ENCODE results near the gene MPV17L2.

GRCh38 chr19:18220632-18221275, 27.7 kb downstream of the MPV17L2 start:
- TF ChIP-seq CTCF (IDR thresholded peaks at IDR 0.05) (no peak), POLR2AphosphoS5 (IDR thresholded peaks at IDR 0.05; ENCODE audit: low read depth, low read length) (no peak)
